Ovary (tissue), 9 donors: ENCODE results near the gene RTP3. TPM values are rescaled to one million over a fixed set of nuclear protein-coding genes. Genes with fewer than 3 reads are reported as not detected.

ENCODE experiments used
- DNase-seq, 5 donors: peaks; one replicate each; pipeline ENCODE4 v3.0.0-alpha.2; 2019 to 2020
- H3K27ac ChIP-seq, 2 donors: fragments of 200-600 bp; one replicate each; pipeline versions ENCODE4 v1.5.1 to v1.8.0; 2019 to 2022
- H3K27me3 ChIP-seq: fragments of 200-600 bp; one replicate; pipeline ENCODE4 v1.8.0; 2022
- H3K36me3 ChIP-seq: fragments of 200-600 bp; sonication (generic); one replicate; pipeline ENCODE4 v1.5.1; 2019
- H3K4me1 ChIP-seq: one replicate; pipeline ENCODE4 v1.8.1; 2013; ENCODE audit warnings: mild to moderate bottlenecking, moderate library complexity; ENCODE audit not compliant: insufficient read depth
- H3K4me3 ChIP-seq: fragments of 200-600 bp; sonication (generic); one replicate; pipeline ENCODE4 v1.5.1; 2017
- H3K9me3 ChIP-seq, 2 donors: fragments of 200-600 bp in 1 of 2; sonication (generic) in 1 of 2; one replicate each; pipeline versions ENCODE4 v1.5.1 to v1.8.1; 2013 to 2019; ENCODE audit warnings: mild to moderate bottlenecking in 1 of 2, moderate library complexity in 1 of 2
- CTCF ChIP-seq, 3 donors: fragments of 450-650 bp in 2 of 3; fragments of 200-600 bp in 1 of 3; IDR thresholded peaks; one replicate each; pipeline versions ENCODE4 v1.5.1 to v1.8.0; 2016 to 2022; ENCODE audit warnings: antibody characterized with exemption in 3 of 3, mild to moderate bottlenecking in 1 of 3
- EP300 ChIP-seq: sonication (generic); formaldehyde crosslinking; IDR thresholded peaks from one replicate; pipeline ENCODE4 v1.6.1; 2017; ENCODE audit warnings: antibody characterized with exemption
- POLR2A ChIP-seq: fragments of 450-650 bp; IDR thresholded peaks from one replicate; pipeline ENCODE4 v1.6.1; 2017; ENCODE audit warnings: antibody characterized with exemption, mild to moderate bottlenecking, moderate library complexity
- WGBS, 3 donors: extraction: QIAGEN DNeasy Blood & Tissue Kit in 1 of 3; methylation state at CpG; one replicate each; pipeline versions ENCODE4 v1.1.5 to v1.1.7; 2013 to 2017; 5-methylcytosine and 5-hydroxymethylcytosine counted together
- intact Hi-C, 4 donors: fragments of 100-400 bp; cut with DNase I; formaldehyde crosslinking; loops; one replicate each; pipeline versions ENCODE4 v1.11.0 to v1.15.1; 2022 to 2023
- polyA plus RNA-seq, 2 donors: library from polyadenylated mRNA; stranded (reverse); fragments of 200-250 nt in 1 of 2; fragments of 350-450 nt in 1 of 2; fragmentation: Illumina TruSeq in 1 of 2; extraction: RNeasy Lipid Tissue Mini Kit (QIAGEN cat#74804) in 1 of 2; gene quantifications; one replicate each; pipeline ENCODE4 v1.2.3, GENCODE V29; 2013 to 2014
- total RNA-seq, 7 donors: library from RNA; depleted of rRNA in 2 of 7; stranded (reverse); fragments of >200 nt in 2 of 7; fragmentation: NEBNext Ultra II Directional in 3 of 7; extraction: Animal tissue kit (Norgen Biotek cat#: 25700) in 3 of 7; gene quantifications; one replicate each; pipeline versions ENCODE4 v1.1.0 to v1.2.4, GENCODE V29; 2016 to 2023
- donor health status: DM: no; HTN: no; CAD: no; lungs with moderate emphysema.
- donor health status: DM: no; HTN: no; CAD: no.
- donor health status: Bipolar disorder and iron deficiency.
- donor health status: DM: yes; HTN: yes; CAD: no.
- donor health status: DM: no; HTN: no; CAD: no.
- donor health status: DM: yes; HTN: yes; CAD: no.

Gene RTP3
- total and polyA plus RNA-seq, 9 donors = not detected

DNA sequence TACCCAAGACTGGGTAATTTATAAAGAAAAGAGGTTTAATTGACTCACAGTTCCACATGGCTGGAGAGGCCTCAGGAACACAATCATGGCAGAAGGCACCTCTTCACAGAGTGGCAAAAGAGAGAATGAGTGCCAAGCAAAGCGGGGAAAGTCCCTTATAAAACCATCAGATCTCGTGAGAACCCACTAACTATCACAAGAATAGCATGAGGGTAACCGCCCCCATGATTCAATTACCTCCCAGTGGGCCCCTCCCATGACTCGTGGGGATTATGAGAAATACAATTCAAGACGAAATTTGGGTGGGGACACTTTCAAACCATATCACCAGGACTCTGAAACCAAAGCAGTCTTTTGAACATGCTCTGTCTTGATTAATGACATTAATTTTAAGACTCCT lies 7.0 kb downstream of the RTP3 start:
- no peaks in the 10 kb centered on the region for H3K4me1 ChIP-seq
- no peak overlapping the region for H3K27ac ChIP-seq
- DNase-seq = no peak
- H3K36me3 ChIP-seq = no peaks in the 10 kb centered on the region
- no peaks in the 10 kb centered on the region for H3K9me3 ChIP-seq
- no peak overlapping the region for H3K4me3 ChIP-seq
- intact Hi-C loops = no loop called here
- WGBS, 3 donors = 83 to 85% (median 84%) methylated on average over 5 of the region's 5 CpGs
- TF ChIP-seq POLR2A (no peak), CTCF (IDR thresholded peaks at IDR 0.05) (no peak), EP300 (no peak)
- no peaks in the 10 kb centered on the region for H3K27me3 ChIP-seq

- no peaks in the 10 kb centered on the region for H3K4me1 ChIP-seq
- no peaks in the 10 kb centered on the region for H3K36me3 ChIP-seq
- no peak for DNase-seq
- 80 to 85% (median 80%) methylated on average over 10 of the region's 10 CpGs for WGBS, 3 donors
- H3K27me3 ChIP-seq = no peaks in the 10 kb centered on the region
- no peak overlapping the region for H3K27ac ChIP-seq
- no peaks in the 10 kb centered on the region for H3K9me3 ChIP-seq
- no peak overlapping the region for H3K4me3 ChIP-seq
- intact Hi-C loops = no loop called here
- TF ChIP-seq POLR2A = no peak
- TF ChIP-seq CTCF (IDR thresholded peaks at IDR 0.05) = no peak
- TF ChIP-seq EP300 = no peak
These were observed 8.2 kb downstream of the RTP3 start for GRCh38 chr3:46505953-46506352.

- WGBS, 3 donors = 24 to 48% (median 26%) methylated on average over 3 of the region's 3 CpGs
- intact Hi-C loops = no loop called here
These were observed 8.8 kb downstream of the RTP3 start for GRCh38 chr3:46506526-46506925.

DNA sequence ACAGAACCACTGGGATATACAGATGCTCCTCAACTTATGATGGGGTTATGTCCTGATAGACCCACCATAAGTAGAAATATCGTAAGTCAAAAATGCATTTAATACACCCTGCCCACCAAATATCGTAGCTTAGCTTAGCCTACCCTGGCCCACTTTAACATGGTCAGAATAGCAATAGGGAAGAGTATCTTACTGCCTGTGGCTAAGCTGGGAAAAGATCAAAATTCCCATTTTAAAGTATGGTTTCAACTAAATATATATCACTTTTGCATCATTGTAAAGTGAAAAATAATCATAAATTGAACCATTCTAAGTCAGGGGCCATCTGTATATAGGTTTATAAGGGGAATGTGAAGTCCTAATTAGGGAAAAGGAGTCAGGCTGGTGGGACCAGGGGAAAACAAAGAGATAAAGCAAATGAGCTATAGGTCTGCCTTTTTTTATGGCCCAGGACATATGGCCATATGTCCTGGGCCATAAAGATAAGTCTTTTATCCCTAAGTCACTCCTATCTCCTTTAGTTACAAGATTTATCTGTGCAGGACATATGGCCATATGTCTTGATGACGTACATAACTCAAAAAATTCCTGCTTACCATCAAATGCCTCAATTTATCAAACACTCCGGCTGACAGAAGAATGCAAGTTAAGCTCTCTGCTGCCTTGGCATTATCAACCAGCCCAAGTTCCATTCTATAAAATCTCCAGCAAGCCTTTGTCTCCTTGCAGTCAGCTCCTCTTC lies 11.2 kb downstream of the RTP3 start:
- no peak for TF ChIP-seq EP300
- no peak for TF ChIP-seq CTCF (IDR thresholded peaks at IDR 0.05)
- TF ChIP-seq POLR2A = no peak

More at GRCh38 chr3:46506526-46506925, 8.8 kb downstream of the RTP3 start:
- H3K4me3 ChIP-seq = no peak overlapping the region
- no peaks in the 10 kb centered on the region for H3K9me3 ChIP-seq
- no peaks in the 10 kb centered on the region for H3K36me3 ChIP-seq
- no peak overlapping the region for H3K27ac ChIP-seq
- no peaks in the 10 kb centered on the region for H3K4me1 ChIP-seq
- TF ChIP-seq CTCF (IDR thresholded peaks at IDR 0.05) = no peak
- no peaks in the 10 kb centered on the region for H3K27me3 ChIP-seq
- no peak for DNase-seq

More for the DNA sequence above, 11.2 kb downstream of the RTP3 start:
- 77 to 78% (median 78%) methylated on average over 4 of the region's 4 CpGs for WGBS, 3 donors
- Histone ChIP-seq H3K27ac (no peak overlapping the region), H3K36me3 (no peaks in the 10 kb centered on the region), H3K4me3 (no peak overlapping the region), H3K27me3 (no peaks in the 10 kb centered on the region), H3K4me1 (no peaks in the 10 kb centered on the region), H3K9me3 (no peaks in the 10 kb centered on the region)
- DNase-seq = no peak
- intact Hi-C loops = no loop called here
